HG02759 (cell line): Measurements from ENCODE around the gene MAP3K2.

Source experiments
- ATAC-seq: cut with Tn5 transposase; IDR thresholded peaks from one replicate; pipeline ENCODE4 v1.9.1; 2021; ENCODE audit warnings: mild to moderate bottlenecking, moderate library complexity; ENCODE audit not compliant: unreplicated experiment

Gene MAP3K2

GRCh38 chr2:127386246-127386645, 1.5 kb downstream of the MAP3K2 start:
- ATAC-seq = no peak

GRCh38 chr2:127384529-127384928, 3.2 kb downstream of the MAP3K2 start:
- no peak for ATAC-seq

GRCh38 chr2:127382831-127383230, 4.9 kb downstream of the MAP3K2 start:
- ATAC-seq = no peak

GRCh38 chr2:127381762-127382161, 6.0 kb downstream of the MAP3K2 start:
- ATAC-seq = no peak

GRCh38 chr2:127379712-127380355, 7.9 kb downstream of the MAP3K2 start:
- peak; percentile 75 for ATAC-seq

GRCh38 chr2:127378720-127379119, 9.1 kb downstream of the MAP3K2 start:
- no peak for ATAC-seq

- no peak for ATAC-seq
Measured at GRCh38 chr2:127377262-127377661, 10.5 kb downstream of the MAP3K2 start.

GRCh38 chr2:127376257-127376656, 11.5 kb downstream of the MAP3K2 start:
- ATAC-seq = no peak

- no peak for ATAC-seq
Measured at GRCh38 chr2:127373362-127374083, 14.3 kb downstream of the MAP3K2 start.

- no peak for ATAC-seq
Measured at GRCh38 chr2:127371037-127371436, 16.7 kb downstream of the MAP3K2 start.

GRCh38 chr2:127370010-127370409, 17.8 kb downstream of the MAP3K2 start:
- no peak for ATAC-seq

- ATAC-seq = no peak
Measured at GRCh38 chr2:127365211-127365643, 22.5 kb downstream of the MAP3K2 start.

GRCh38 chr2:127362971-127363370, 24.8 kb downstream of the MAP3K2 start:
- ATAC-seq = no peak

- ATAC-seq = no peak
Measured at GRCh38 chr2:127361929-127362885, 25.6 kb downstream of the MAP3K2 start.

- ATAC-seq = no peak
Measured at GRCh38 chr2:127360242-127360641, 27.5 kb downstream of the MAP3K2 start.

- no peak for ATAC-seq
Measured at GRCh38 chr2:127359520-127359919, 28.3 kb downstream of the MAP3K2 start.

GRCh38 chr2:127358971-127359370, 28.8 kb downstream of the MAP3K2 start:
- no peak for ATAC-seq

GRCh38 chr2:127358044-127358443, 29.7 kb downstream of the MAP3K2 start:
- no peak for ATAC-seq

GRCh38 chr2:127357591-127357990, 30.2 kb downstream of the MAP3K2 start:
- ATAC-seq = no peak

- no peak for ATAC-seq
Measured at GRCh38 chr2:127356531-127356930, 31.2 kb downstream of the MAP3K2 start.

GRCh38 chr2:127355407-127356008, 32.3 kb downstream of the MAP3K2 start:
- ATAC-seq = no peak
